Skeletal muscle tissue (tissue), 1 donor: Measurements from ENCODE around the gene GAMT. TPM values are rescaled to one million over a fixed set of nuclear protein-coding genes. Genes with fewer than 3 reads are reported as not detected.

Source experiments
- total RNA-seq: library from RNA; depleted of rRNA; stranded (reverse); fragments of >200 nt; gene quantifications from one replicate; pipeline ENCODE4 v1.2.3, GENCODE V29; 2014

GAMT gene
- total RNA-seq, 1 donor from 2014 or later: 101 TPM

Other genes starting within 250 kb of the GAMT start
- 10.4 TPM for gene SBNO2, start 227.3 kb downstream of the GAMT start, total RNA-seq
- gene STK11, start 195.8 kb downstream of the GAMT start, total RNA-seq: 51.7 TPM
- gene CBARP, start 163.5 kb downstream of the GAMT start, total RNA-seq: not detected
- gene ATP5F1D, start 159.8 kb downstream of the GAMT start, total RNA-seq: 24.5 TPM
- 5.2 TPM for gene MIDN, start 153.0 kb downstream of the GAMT start, total RNA-seq
- gene CIRBP, start 132.2 kb downstream of the GAMT start, total RNA-seq: 413 TPM
- 9.4 TPM for gene FAM174C, start 126.0 kb downstream of the GAMT start, total RNA-seq
- gene EFNA2, start 115.7 kb downstream of the GAMT start, total RNA-seq: 1.0 TPM
- 43.3 TPM for gene NDUFS7, start 17.6 kb downstream of the GAMT start, total RNA-seq
- gene DAZAP1, start 6.0 kb upstream of the GAMT start, total RNA-seq: 27.1 TPM
- 354 TPM for gene RPS15, start 36.9 kb upstream of the GAMT start, total RNA-seq
- gene APC2, start 48.6 kb upstream of the GAMT start, total RNA-seq: 1.0 TPM
- 11.5 TPM for gene C19orf25, start 77.7 kb upstream of the GAMT start, total RNA-seq
- gene PCSK4, start 88.8 kb upstream of the GAMT start, total RNA-seq: 0.52 TPM
- 2.1 TPM for gene REEP6, start 89.6 kb upstream of the GAMT start, total RNA-seq
- gene ADAMTSL5, start 111.5 kb upstream of the GAMT start, total RNA-seq: 3.1 TPM
- gene PLK5, start 122.5 kb upstream of the GAMT start, total RNA-seq: not detected
- 21.4 TPM for gene MEX3D, start 166.8 kb upstream of the GAMT start, total RNA-seq
- gene MBD3, start 191.3 kb upstream of the GAMT start, total RNA-seq: 51.7 TPM
- gene UQCR11, start 203.9 kb upstream of the GAMT start, total RNA-seq: 82.5 TPM